ENCODE data around the gene SLX4IP.

GRCh38 chr20:10487142-10488136 lies 52.3 kb downstream of the SLX4IP start:
- TF ChIP-seq POLR2AphosphoS5 (IDR thresholded peaks at IDR 0.05) (no peak), CTCF (IDR thresholded peaks at IDR 0.05) (no peak), POLR2A (IDR thresholded peaks at IDR 0.05) (no peak)

Data from prostate gland (tissue), 2 donors.